Endodermal cell (in vitro differentiated cells): ENCODE measurements around the gene HOXB1. TPM values are rescaled to one million over a fixed set of nuclear protein-coding genes. Genes with fewer than 3 reads are reported as not detected.

ENCODE experiments used
- total RNA-seq, 2 donors: library from RNA; stranded (reverse); fragmentation: NEBNext Ultra II Directional in 1 of 2; extraction: Animal tissue kit (Norgen Biotek cat#: 25700) in 1 of 2; gene quantifications; 2 replicates in 1 of 2; 3 replicates in 1 of 2; pipeline ENCODE4 v1.2.1, GENCODE V29; 2021

The HOXB1 gene
- total RNA-seq, 2 donors from 2014 or later, result not detected

Other genes starting within 250 kb of the HOXB1 start
- gene SKAP1, start 100.8 kb downstream of the HOXB1 start, total RNA-seq, result under 1 TPM; 0.31 to 0.53 TPM
- under 1 TPM in 1 of 2 donors, not detected in 1; 0.22 TPM for gene HOXB2, start 14.1 kb upstream of the HOXB1 start, total RNA-seq
- gene HOXB4, start 47.3 kb upstream of the HOXB1 start, total RNA-seq, result not detected
- not detected for gene HOXB3, start 59.2 kb upstream of the HOXB1 start, total RNA-seq
- gene HOXB5, start 62.8 kb upstream of the HOXB1 start, total RNA-seq, result not detected
- gene HOXB6, start 74.0 kb upstream of the HOXB1 start, total RNA-seq, result not detected
- gene HOXB7, start 80.0 kb upstream of the HOXB1 start, total RNA-seq, result not detected
- not detected for gene HOXB8, start 84.3 kb upstream of the HOXB1 start, total RNA-seq
- gene HOXB9, start 95.3 kb upstream of the HOXB1 start, total RNA-seq, result not detected
- not detected for gene PRAC1, start 191.5 kb upstream of the HOXB1 start, total RNA-seq
- not detected for gene PRAC2, start 192.2 kb upstream of the HOXB1 start, total RNA-seq
- gene HOXB13, start 197.7 kb upstream of the HOXB1 start, total RNA-seq, result not detected